Right lobe of liver (tissue), 4 donors: ENCODE data around the gene EVA1C.

ENCODE experiments used
- CTCF ChIP-seq, 4 donors: fragments of 200-600 bp in 3 of 4; fragments of 450-650 bp in 1 of 4; IDR thresholded peaks; one replicate each; pipeline versions ENCODE4 v1.5.1 to v1.8.0; 2016 to 2022; ENCODE audit warnings: antibody characterized with exemption in 4 of 4, mild to moderate bottlenecking in 2 of 4
- POLR2A ChIP-seq: fragments of 450-650 bp; IDR thresholded peaks from one replicate; pipeline ENCODE4 v1.6.1; 2017; ENCODE audit warnings: antibody characterized with exemption, mild to moderate bottlenecking
- donor health status: DM: no; HTN: no; CAD: no.
- donor health status: DM: no; HTN: no; CAD: no.
- donor health status: DM: no; HTN: yes; CAD: no.

- no peak for TF ChIP-seq CTCF (IDR thresholded peaks at IDR 0.05)
- no peak for TF ChIP-seq POLR2A
These were observed 111.6 kb downstream of the EVA1C start for GRCh38 chr21:32523988-32524719.
